ENCODE results near the gene TM9SF1.
"Not testable (repeated sequence)": the region's sequence is repeated elsewhere in the genome, so short reads cannot be mapped to it uniquely, and the experiment has no call there.

The TM9SF1 gene

GRCh38 chr14:24224618-24225071, 29.4 kb upstream of the TM9SF1 start:
- DNase-seq (ENCODE audit: low read depth, low spot score), result no peak

GRCh38 chr14:24222987-24223386, 27.7 kb upstream of the TM9SF1 start:
- not testable (repeated sequence) for DNase-seq (ENCODE audit: low read depth, low spot score)

GRCh38 chr14:24219521-24219920, 24.3 kb upstream of the TM9SF1 start:
- DNase-seq (ENCODE audit: low read depth, low spot score), result no peak

- DNase-seq (ENCODE audit: low read depth, low spot score), result no peak
Observed at GRCh38 chr14:24219080-24219479, 23.8 kb upstream of the TM9SF1 start.

- not testable (repeated sequence) for DNase-seq (ENCODE audit: low read depth, low spot score)
Observed at GRCh38 chr14:24216876-24217275, 21.6 kb upstream of the TM9SF1 start.

GRCh38 chr14:24216345-24216699, 21.1 kb upstream of the TM9SF1 start:
- no peak for DNase-seq (ENCODE audit: low read depth, low spot score)

- no peak for DNase-seq (ENCODE audit: low read depth, low spot score)
Observed at GRCh38 chr14:24215495-24216344, 20.5 kb upstream of the TM9SF1 start, which contains the start of gene MDP1. Gene MDP1, minus strand, starts transcription at chr14:24216066. Its CDS starts 111 bp downstream, at chr14:24215955.

- DNase-seq (ENCODE audit: low read depth, low spot score), result no peak
Observed at GRCh38 chr14:24213866-24214662, 18.8 kb upstream of the TM9SF1 start.

GRCh38 chr14:24212924-24213865, 18.0 kb upstream of the TM9SF1 start, which contains the start of gene CHMP4A:
Gene CHMP4A, minus strand, starts transcription at chr14:24213488. Its CDS starts 49 bp downstream, at chr14:24213439.
- DNase-seq (ENCODE audit: low read depth, low spot score), result peak; percentile 93

- no peak for DNase-seq (ENCODE audit: low read depth, low spot score)
Observed at GRCh38 chr14:24211311-24211710, 16.1 kb upstream of the TM9SF1 start.

GRCh38 chr14:24207625-24208024, 12.4 kb upstream of the TM9SF1 start:
- no peak for DNase-seq (ENCODE audit: low read depth, low spot score)

GRCh38 chr14:24207104-24207551, 11.9 kb upstream of the TM9SF1 start:
- no peak for DNase-seq (ENCODE audit: low read depth, low spot score)

GRCh38 chr14:24206260-24207103, 11.2 kb upstream of the TM9SF1 start:
- no peak for DNase-seq (ENCODE audit: low read depth, low spot score)

GRCh38 chr14:24204163-24205146, 9.2 kb upstream of the TM9SF1 start:
- no peak for DNase-seq (ENCODE audit: low read depth, low spot score)

- DNase-seq (ENCODE audit: low read depth, low spot score), result not testable (repeated sequence)
Observed at GRCh38 chr14:24203249-24203886, 8.1 kb upstream of the TM9SF1 start.

- DNase-seq (ENCODE audit: low read depth, low spot score), result not testable (repeated sequence)
Observed at GRCh38 chr14:24202538-24202937, 7.3 kb upstream of the TM9SF1 start.

- DNase-seq (ENCODE audit: low read depth, low spot score), result no peak
Observed at GRCh38 chr14:24198814-24199524, 3.7 kb upstream of the TM9SF1 start.

GRCh38 chr14:24197056-24197450, 1.8 kb upstream of the TM9SF1 start:
- DNase-seq (ENCODE audit: low read depth, low spot score), result no peak
